PC-9 (cell line): ENCODE data around the gene BMP5. TPM values are rescaled to one million over a fixed set of nuclear protein-coding genes. Genes with fewer than 3 reads are reported as not detected.
A peak's percentile ranks its signal among the peaks of the same experiment; 100 is the strongest.

Experiments used
- BruUV-seq: library from RNA; stranded (reverse); fragments of 400-500 nt; replicated peaks from 2 replicates; lab custom pipeline; 2021; lab: Mats Ljungman, UMichigan
- CTCF ChIA-PET: fragments of 300-600 bp; sonication (Branson Sonifier 250); formaldehyde crosslinking; loops from one replicate; lab custom pipeline; 2022; ENCODE audit warnings: antibody characterized with exemption; lab: Charles Lee
- POLR2A ChIA-PET: fragments of 300-600 bp; sonication (Branson Sonifier 250); formaldehyde crosslinking; loops from one replicate; lab custom pipeline; 2022; ENCODE audit warnings: antibody characterized with exemption; ENCODE audit not compliant: unreplicated experiment; lab: Charles Lee
- DNase-seq, 2 experiments: peaks; one replicate each; pipeline versions ENCODE4 v3.0.0 to v3.0.0-alpha.2; 2015 to 2022; ENCODE audit warnings: mixed read lengths in 1 of 2
- H2AFZ ChIP-seq: fragments of 200-600 bp; sonication (generic); 2 replicates; pipeline ENCODE4 v1.8.1; 2017; ENCODE audit warnings: antibody characterized with exemption
- H3F3A ChIP-seq: fragments of 200-600 bp; sonication (generic); 2 replicates; pipeline ENCODE4 v1.8.1; 2017; ENCODE audit warnings: antibody characterized with exemption, mild to moderate bottlenecking, low read depth; ENCODE audit not compliant: insufficient read depth
- H3K27ac ChIP-seq: fragments of 200-600 bp; sonication (generic); 2 replicates; pipeline ENCODE4 v1.6.1; 2016; ENCODE audit warnings: mixed run types
- H3K27me3 ChIP-seq: fragments of 200-600 bp; sonication (generic); 2 replicates; pipeline ENCODE4 v1.6.1; 2016; ENCODE audit warnings: low read depth, mixed run types; ENCODE audit not compliant: insufficient read depth
- H3K36me3 ChIP-seq: fragments of 200-600 bp; sonication (generic); 2 replicates; pipeline ENCODE4 v1.6.1; 2016; ENCODE audit warnings: low read depth, mixed run types
- H3K4me1 ChIP-seq: fragments of 200-600 bp; sonication (generic); replicated peaks from 2 replicates; pipeline ENCODE4 v1.6.1; 2016; ENCODE audit warnings: mixed run types; ENCODE audit not compliant: insufficient read depth
- H3K4me2 ChIP-seq: fragments of 200-600 bp; sonication (generic); 2 replicates; pipeline ENCODE4 v1.6.1; 2017; ENCODE audit warnings: mixed run types
- H3K4me3 ChIP-seq: fragments of 200-600 bp; sonication (generic); 2 replicates; pipeline ENCODE4 v1.6.1; 2016; ENCODE audit warnings: mixed run types
- H3K79me2 ChIP-seq: fragments of 200-600 bp; sonication (generic); 2 replicates; pipeline ENCODE4 v1.6.1; 2017; ENCODE audit warnings: low read depth, mixed run types
- H3K9me2 ChIP-seq: fragments of 200-600 bp; sonication (generic); 2 replicates; pipeline ENCODE4 v1.8.1; 2017; ENCODE audit warnings: mild to moderate bottlenecking; ENCODE audit not compliant: insufficient read depth
- H3K9me3 ChIP-seq: fragments of 200-600 bp; sonication (generic); 2 replicates; pipeline ENCODE4 v1.8.1; 2016; ENCODE audit warnings: low read depth; ENCODE audit not compliant: insufficient read depth
- H4K20me1 ChIP-seq: fragments of 200-600 bp; sonication (generic); 2 replicates; pipeline ENCODE4 v1.8.1; 2017; ENCODE audit not compliant: insufficient read depth
- CTCF ChIP-seq: fragments of 200-600 bp; sonication (generic); conservative IDR thresholded peaks from 2 replicates; pipeline ENCODE4 v1.6.1; 2017; ENCODE audit warnings: mixed run types, antibody characterized with exemption, mild to moderate bottlenecking, moderate library complexity
- EZH2 ChIP-seq: fragments of 200-600 bp; sonication (generic); IDR thresholded peaks from 2 replicates; pipeline ENCODE4 v1.8.0; 2017; ENCODE audit warnings: antibody characterized with exemption, low read depth
- intact Hi-C: fragments of 100-400 bp; cut with micrococcal nuclease; formaldehyde crosslinking; loops from one replicate; pipeline ENCODE4 v1.10.0; 2022; ENCODE audit not compliant: unreplicated experiment
- total RNA-seq: library from RNA; stranded (reverse); gene quantifications from 2 replicates; pipeline ENCODE4 v1.2.3, GENCODE V29; 2021

Gene BMP5
- total RNA-seq, 1 experiment from 2014 or later, result 0.20 TPM

GRCh38 chr6:55901765-55902270 lies 26.4 kb upstream of the BMP5 start:
- no peak for DNase-seq
- POLR2A ChIA-PET, result no interaction called here
- TF ChIP-seq CTCF, result no peak
- no peak for TF ChIP-seq EZH2
- BruUV-seq, result no TSS peak
- Histone ChIP-seq H3F3A (no peaks in the 10 kb centered on the region), H3K36me3 (no peaks in the 10 kb centered on the region), H3K4me3 (no peak overlapping the region), H2AFZ (no peak overlapping the region), H3K4me1 (no peaks in the 10 kb centered on the region), H3K79me2 (no peaks in the 10 kb centered on the region), H3K27ac (no peak overlapping the region), H4K20me1 (no peaks in the 10 kb centered on the region), H3K9me2 (no peaks in the 10 kb centered on the region), H3K27me3 (no peaks in the 10 kb centered on the region), H3K4me2 (no peak overlapping the region), H3K9me3 (no peaks in the 10 kb centered on the region)
- intact Hi-C loops, result no loop called here
- CTCF ChIA-PET, result no interaction called here

DNA sequence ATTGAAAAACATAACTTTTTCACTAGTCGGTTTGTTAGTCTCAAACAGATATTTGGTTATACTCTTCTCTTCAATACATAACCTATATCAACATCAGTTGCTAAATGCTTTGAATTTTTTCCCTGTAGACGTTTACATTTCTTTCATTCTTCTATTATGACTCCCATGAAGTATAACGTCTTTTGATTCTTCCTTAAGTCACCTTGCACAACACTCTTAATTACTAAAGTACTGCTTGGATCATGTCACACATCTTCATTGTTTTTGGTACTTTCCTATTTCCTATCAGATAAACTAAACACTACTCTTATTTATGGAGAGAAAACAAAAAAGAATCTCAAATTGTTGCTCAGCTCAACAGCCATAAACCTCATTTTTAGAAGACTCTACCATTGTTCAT lies 23.0 kb upstream of the BMP5 start:
- DNase-seq, result peak in 1 of 2 experiments; percentile 38
- H3K27ac ChIP-seq, result no peak overlapping the region

DNA sequence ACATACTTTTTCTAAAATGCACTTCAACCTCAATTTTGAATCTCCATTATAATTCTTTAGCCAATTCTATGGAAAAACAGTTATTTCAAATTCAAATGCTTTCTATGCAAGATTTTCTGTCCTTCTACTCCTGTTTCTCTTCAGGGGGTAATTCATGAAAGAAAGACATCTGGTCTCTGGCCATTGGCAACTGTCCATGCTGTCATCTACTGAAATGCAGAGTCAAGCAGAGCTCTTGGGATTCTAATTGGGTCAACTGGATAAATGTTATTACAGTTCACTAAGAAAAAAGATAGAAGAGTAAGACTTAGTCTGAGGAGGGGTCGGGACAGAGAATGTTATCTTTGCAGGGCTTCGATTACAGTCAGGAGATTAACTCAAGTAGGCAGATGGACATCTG lies 22.0 kb upstream of the BMP5 start:
- no peaks in the 10 kb centered on the region for H3K36me3 ChIP-seq
- H3K4me3 ChIP-seq, result no peak overlapping the region
- H3K27ac ChIP-seq, result no peak overlapping the region
- no peaks in the 10 kb centered on the region for H3K9me2 ChIP-seq
- H3K4me1 ChIP-seq, result no peaks in the 10 kb centered on the region
- no peak overlapping the region for H2AFZ ChIP-seq
- CTCF ChIA-PET, result no interaction called here
- no peaks in the 10 kb centered on the region for H3K79me2 ChIP-seq
- no peaks in the 10 kb centered on the region for H3F3A ChIP-seq
- H3K9me3 ChIP-seq, result no peaks in the 10 kb centered on the region
- BruUV-seq, result no TSS peak
- DNase-seq, result no peak
- H3K27me3 ChIP-seq, result no peaks in the 10 kb centered on the region
- TF ChIP-seq EZH2, result no peak
- no peak for TF ChIP-seq CTCF
- intact Hi-C loops, result no loop called here
- POLR2A ChIA-PET, result no interaction called here
- no peaks in the 10 kb centered on the region for H4K20me1 ChIP-seq
- H3K4me2 ChIP-seq, result no peak overlapping the region

More for the DNA sequence above, 23.0 kb upstream of the BMP5 start:
- H3F3A ChIP-seq, result no peaks in the 10 kb centered on the region
- ChIA-PET CTCF (no interaction called here), POLR2A (no interaction called here)
- H3K9me3 ChIP-seq, result no peaks in the 10 kb centered on the region
- no peaks in the 10 kb centered on the region for H3K36me3 ChIP-seq
- intact Hi-C loops, result no loop called here
- BruUV-seq, result no TSS peak
- TF ChIP-seq CTCF (no peak), EZH2 (no peak)
- H3K4me1 ChIP-seq, result no peaks in the 10 kb centered on the region
- H4K20me1 ChIP-seq, result no peaks in the 10 kb centered on the region
- H3K4me2 ChIP-seq, result no peak overlapping the region
- no peaks in the 10 kb centered on the region for H3K79me2 ChIP-seq
- no peaks in the 10 kb centered on the region for H3K27me3 ChIP-seq
- H3K4me3 ChIP-seq, result no peak overlapping the region
- H3K9me2 ChIP-seq, result no peaks in the 10 kb centered on the region
- 0 out of 2 replicates have a peak overlapping the region, but pooled peaks have one; percentile 45 for H2AFZ ChIP-seq
